Lower leg skin (tissue), 3 donors: ENCODE measurements around the gene MSH6.

Experiments used
- CTCF ChIP-seq, 3 donors: fragments of 450-650 bp; IDR thresholded peaks; one replicate each; pipeline ENCODE4 v1.5.1; 2016; ENCODE audit warnings: antibody characterized with exemption in 3 of 3, mild to moderate bottlenecking in 3 of 3, moderate library complexity in 2 of 3
- POLR2A ChIP-seq, 2 donors: fragments of 450-650 bp; IDR thresholded peaks; one replicate each; pipeline ENCODE4 v1.6.1; 2016 to 2017; ENCODE audit warnings: antibody characterized with exemption in 2 of 2, mild to moderate bottlenecking in 1 of 2, moderate library complexity in 1 of 2

DNA sequence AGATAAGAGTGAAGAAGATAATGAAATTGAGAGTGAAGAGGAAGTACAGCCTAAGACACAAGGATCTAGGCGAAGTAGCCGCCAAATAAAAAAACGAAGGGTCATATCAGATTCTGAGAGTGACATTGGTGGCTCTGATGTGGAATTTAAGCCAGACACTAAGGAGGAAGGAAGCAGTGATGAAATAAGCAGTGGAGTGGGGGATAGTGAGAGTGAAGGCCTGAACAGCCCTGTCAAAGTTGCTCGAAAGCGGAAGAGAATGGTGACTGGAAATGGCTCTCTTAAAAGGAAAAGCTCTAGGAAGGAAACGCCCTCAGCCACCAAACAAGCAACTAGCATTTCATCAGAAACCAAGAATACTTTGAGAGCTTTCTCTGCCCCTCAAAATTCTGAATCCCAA is 15.7 kb downstream of the MSH6 start:
- no peak for TF ChIP-seq CTCF (IDR thresholded peaks at IDR 0.05)
- no peak for TF ChIP-seq POLR2A (IDR thresholded peaks at IDR 0.05)
